Activated CD4-positive, alpha-beta T cell treated with anti-CD3 and anti-CD28 coated beads for 1 hour (primary cell): ENCODE results near the gene GBE1.
A peak's percentile ranks its signal among the peaks of the same experiment; 100 is the strongest.
"Not testable (repeated sequence)": the region's sequence is repeated elsewhere in the genome, so short reads cannot be mapped to it uniquely, and the experiment has no call there.

Source experiments
- DNase-seq: peaks from one replicate; pipeline ENCODE4 v3.0.0-alpha.2; 2020

Gene GBE1

GRCh38 chr3:81516042-81516441 is 245.4 kb downstream of the GBE1 start:
- no peak for DNase-seq

DNA sequence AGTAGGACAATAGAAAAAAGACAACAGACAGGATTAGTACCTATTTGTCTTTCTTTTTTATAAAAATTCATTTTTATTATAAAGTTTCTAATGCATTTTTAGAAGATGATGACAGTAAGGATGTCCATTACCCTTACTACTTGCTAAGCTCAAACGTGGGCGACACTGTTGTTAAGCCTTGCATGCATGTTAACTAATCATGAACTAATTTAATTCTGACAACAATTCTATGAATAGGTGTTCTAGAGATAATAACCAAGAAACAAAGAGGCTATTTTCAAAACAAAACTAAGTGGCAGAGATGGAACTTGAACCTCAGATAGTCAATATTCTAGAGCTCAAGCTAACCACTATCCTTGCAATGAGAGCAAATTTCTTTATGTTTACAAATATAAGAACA is 247.9 kb downstream of the GBE1 start:
- DNase-seq = no peak

- DNase-seq = no peak
Measured at GRCh38 chr3:81503026-81503425, 258.4 kb downstream of the GBE1 start.

- DNase-seq = no peak
Measured at GRCh38 chr3:81502236-81502635, 259.2 kb downstream of the GBE1 start.

GRCh38 chr3:81500039-81500438 is 261.4 kb downstream of the GBE1 start:
- no peak for DNase-seq

DNA sequence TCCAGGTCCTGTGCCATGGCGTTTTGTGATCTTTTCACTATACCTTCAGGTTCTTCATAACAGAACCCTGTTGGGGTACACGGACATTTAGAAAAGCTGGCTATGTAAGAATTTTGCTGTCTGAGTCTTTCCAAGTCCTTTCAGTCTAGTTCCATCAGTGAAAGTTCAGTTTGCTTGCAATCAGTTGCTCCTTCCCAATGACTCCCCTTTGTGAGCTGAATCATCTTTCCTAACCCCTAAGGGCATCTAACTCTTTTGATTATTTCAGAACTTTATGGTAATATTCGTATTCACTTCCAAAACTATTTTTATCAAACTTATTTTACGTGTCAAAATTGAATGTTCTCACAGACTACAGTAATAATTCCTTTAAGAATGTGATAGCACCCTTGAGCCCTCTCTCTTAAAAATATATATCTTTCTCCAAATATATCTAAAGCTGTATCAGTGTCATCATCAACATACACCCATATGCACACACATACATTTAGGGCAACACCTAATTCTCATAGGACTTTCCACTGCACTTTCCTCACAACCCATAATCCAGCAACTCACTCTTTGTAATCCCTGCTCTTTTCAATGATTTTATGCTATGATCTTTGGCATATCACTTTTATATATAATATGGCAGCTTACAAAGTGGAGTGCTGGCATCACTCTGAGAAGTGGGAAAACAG is 263.7 kb downstream of the GBE1 start:
- DNase-seq = no peak

DNA sequence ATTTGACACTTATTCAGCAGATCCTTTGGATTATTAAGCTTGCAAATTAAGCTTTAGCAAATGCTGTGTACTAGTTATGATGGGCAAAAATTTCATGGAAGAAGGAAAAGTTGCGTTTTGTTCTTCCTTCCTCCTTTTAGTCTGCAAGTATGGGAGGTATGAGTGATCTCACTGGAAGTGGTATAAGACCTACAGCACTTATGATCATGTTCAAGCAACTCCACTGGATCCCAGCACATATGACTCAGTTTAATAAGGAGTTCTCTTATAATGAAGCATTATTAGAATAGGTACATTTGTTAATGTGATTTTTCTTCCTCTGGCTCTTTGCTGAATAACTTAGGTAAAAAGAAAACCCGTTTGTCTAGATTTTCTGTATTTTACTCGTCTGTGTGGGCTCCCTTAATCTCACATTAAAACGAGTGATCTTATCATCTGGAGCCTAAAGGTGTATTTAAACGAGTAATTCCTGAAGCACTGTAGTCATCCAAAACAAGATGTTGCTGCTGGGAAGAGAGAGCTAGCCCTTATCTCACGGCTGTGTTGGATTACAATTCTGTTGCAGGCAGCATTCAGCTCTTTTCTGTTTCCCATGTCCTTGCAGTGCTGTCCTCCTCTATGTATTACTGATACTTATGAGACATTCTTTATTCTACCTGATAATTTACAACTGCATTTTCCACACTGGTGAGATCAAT is 264.9 kb downstream of the GBE1 start:
- DNase-seq = no peak

DNA sequence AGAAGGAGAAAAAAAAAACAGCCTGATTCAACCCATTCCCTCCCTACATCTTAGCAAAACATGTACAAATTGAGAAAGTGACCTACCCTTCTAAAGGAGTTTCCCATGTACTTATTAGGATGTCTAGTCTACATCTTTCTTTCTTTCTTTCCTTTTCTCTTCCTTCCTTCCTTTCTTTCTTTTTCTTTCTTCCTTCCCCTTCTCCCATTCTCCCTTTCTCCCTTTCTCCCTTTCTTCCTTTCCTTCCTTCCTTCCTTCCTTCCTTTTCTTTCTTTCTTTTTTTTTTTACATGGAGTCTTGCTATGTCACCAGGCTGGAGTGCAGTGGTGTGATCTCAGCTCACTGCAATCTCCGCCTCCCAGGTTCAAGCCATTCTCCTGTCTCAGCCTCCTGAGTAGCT is 269.0 kb downstream of the GBE1 start:
- not testable (repeated sequence) for DNase-seq

DNA sequence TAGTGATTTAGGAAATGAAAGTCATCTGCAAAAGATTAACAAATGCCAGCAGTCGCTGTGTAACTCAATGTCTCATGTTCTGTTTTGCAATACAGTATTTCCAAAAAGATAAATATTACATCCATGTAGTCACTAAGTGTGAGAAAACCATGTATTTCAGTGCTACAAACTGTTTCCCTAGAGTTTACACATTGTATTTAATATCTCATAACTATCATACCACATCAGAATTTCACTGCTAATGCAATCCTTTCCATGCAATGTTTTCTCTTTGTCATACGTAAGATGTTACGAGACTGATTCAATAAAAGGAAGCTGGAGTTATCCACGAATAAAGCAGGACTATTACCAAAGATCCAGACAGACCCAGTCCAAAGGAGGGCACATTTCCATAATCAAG is 269.4 kb downstream of the GBE1 start:
- no peak for DNase-seq

DNA sequence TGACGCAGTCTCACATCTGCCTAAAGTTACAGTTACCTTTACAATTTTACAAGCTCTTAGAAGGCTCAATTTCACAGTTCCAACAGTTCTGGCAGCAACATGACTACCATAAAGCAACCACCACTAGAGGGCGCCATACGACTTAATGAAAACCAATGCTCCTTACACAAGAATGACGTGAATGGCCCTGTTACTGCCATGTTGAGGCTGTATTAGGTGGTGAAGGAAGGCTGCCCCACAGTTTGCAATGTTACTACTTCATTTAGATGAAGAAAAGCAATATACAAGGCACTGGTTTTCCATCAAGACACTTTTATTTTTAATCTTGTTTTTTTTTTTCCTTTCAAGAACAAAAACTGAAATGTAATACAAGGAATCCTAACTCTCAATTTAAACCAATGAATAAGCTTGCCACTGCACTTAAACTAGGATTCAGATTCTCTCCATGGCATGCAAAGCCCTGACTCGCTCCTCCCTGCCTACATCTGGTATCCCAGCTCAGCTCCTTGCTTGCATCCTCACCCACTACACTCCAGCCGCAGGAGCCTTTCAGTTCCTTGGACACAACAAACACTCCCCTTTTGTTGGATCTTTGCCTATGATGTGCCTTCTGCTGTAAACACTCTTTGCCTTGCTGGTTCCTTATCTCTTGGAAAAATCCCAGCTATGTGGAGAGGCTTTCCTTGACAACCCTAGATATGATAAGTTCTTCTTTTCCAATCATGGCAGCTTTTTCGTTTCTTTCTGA is 270.7 kb downstream of the GBE1 start:
- DNase-seq = peak; percentile 34

DNA sequence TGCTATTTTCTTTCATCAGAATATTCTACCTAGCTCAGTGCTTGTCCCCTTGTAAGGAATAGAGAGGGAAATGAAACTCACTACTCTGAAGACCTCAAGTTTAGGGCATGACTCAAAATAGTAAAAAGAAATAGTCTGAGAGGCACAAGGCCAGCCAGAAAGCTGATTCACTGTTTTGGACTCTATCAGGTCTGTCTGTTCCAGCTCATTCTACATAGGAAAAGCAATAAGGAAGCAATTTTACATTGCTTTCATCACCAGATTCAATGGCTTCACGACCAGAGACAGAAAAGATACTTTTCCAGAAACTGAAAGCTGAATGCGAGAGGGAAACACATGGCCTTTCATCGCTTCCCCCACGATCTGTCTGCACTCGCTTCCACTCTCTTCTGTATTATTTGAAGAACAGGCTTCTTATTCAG is 276.0 kb downstream of the GBE1 start:
- DNase-seq = no peak

DNA sequence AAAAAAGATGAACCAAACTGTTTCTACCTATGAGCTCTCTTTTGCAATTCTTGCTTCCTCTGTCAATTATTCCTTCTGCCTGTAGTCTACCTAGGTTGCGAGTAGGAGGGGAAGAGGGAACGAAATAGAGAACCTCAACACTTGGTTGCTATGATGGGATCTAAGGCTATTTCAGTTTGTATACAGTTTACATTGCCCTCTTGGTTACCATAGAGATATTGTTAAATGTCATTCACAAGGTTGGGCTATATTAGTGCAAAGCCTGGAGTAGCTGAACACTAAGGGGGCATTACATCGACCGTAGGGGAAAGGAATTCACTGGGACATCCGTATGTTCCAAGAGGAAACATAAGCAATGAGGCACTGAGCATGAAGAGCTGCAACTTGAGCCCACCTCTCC is 276.9 kb downstream of the GBE1 start:
- no peak for DNase-seq

DNA sequence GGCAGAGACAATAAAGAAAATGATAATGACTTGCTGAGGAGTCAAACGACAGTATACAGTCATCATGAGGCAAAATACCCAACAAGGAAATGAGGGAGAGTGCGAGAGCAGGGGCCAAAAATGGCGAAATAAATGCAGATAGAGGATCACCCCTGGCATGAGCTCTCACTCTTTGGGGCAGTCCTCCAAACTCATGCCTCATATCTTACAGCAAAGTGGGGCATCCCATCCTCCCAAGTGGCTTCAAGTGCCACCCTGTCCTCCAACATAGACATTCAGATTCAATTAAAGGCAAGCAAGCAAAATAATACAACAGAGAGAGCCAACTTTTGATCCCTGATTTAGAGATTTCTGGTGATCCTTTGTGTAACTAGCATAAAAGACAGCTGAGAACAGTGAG is 278.4 kb downstream of the GBE1 start:
- no peak for DNase-seq

GRCh38 chr3:81477740-81478139 is 283.7 kb downstream of the GBE1 start:
- DNase-seq = no peak

DNA sequence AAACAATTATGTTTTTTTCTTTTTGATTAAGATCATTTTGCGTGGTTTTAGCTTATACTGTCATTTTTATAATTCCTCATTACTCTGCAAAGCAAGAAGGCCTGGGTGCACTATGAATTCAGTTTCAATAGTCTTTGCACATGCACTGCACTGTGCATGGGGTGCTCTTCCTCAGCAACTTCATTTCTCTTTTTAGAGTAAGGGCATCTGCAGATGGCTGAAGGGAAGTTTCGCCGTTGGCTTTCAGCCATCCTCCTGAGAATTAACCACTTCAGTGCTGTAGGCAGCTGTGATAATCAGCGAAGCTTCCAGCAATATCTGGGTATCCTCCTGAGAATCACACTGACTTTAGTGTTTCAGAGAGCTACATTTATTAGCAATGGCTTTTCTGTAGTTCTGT is 284.8 kb downstream of the GBE1 start:
- no peak for DNase-seq

DNA sequence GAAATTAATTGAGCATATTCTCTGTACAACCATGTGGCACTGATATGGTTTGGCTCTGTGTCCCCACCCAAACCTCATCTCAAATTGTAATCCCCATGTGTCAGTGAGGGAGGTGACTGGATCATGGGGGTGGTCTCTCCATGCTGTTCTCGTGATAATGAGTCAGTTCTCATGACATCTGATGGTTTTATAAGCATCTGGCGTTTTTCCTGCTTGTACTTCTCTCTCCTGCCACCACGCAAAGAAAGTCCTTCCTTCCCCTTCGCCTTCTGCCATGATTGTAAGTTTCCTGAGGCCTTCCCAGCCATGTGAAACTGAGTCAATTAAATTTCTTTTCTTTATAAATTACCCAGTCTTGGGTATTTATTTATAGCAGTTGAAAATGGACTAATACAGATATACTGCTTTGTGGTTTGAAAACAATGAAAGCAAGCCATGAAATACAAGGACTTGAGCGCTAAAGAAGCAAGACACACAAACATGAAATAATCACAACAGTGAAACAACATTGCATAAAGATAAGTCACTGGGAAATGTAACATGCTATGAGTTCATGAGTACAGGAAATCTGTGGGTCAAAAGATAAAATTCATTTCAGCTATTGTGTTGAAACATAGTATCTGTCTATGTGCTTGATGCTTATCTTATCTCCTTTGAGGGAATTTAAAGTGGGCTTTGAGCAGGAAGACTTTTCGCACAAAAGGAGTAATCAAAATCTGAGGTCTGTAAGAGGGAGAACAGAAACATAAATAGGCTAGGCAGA is 288.7 kb downstream of the GBE1 start:
- DNase-seq = no peak

- DNase-seq = no peak
Measured at GRCh38 chr3:81470524-81471278, 290.7 kb downstream of the GBE1 start.

GRCh38 chr3:81468391-81468790 is 293.1 kb downstream of the GBE1 start:
- no peak for DNase-seq

GRCh38 chr3:81466201-81466560 is 295.3 kb downstream of the GBE1 start:
- no peak for DNase-seq

- DNase-seq = no peak
Measured at GRCh38 chr3:81465510-81466200, 295.8 kb downstream of the GBE1 start.

GRCh38 chr3:81463781-81464180 is 297.7 kb downstream of the GBE1 start:
- no peak for DNase-seq

DNA sequence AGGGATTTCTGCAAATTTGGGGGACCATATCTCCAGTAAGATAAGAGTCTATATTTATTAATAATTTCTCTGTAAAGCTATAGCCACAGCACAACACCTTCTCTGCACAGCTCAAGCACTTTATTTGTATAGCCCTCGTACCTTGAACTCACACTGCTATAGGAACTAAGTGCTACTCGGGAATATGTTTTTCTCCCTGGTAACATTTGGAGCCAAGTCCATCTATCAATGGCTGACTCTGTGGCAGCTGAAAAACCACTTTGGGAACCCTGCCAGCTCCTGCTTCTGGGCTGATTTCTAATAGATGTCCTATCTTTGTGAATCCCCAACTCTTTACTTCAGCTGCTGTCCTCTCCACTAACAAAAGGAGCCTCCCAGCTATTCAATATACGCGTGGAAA is 298.5 kb downstream of the GBE1 start:
- no peak for DNase-seq
